HL-60 (cell line): ENCODE measurements around the gene WT1.
A peak's percentile ranks its signal among the peaks of the same experiment; 100 is the strongest.
"Not testable (repeated sequence)": the region's sequence is repeated elsewhere in the genome, so short reads cannot be mapped to it uniquely, and the experiment has no call there.

Experiments
- DNase-seq, 2 experiments: peaks; one replicate each; pipeline ENCODE4 v3.0.0-alpha.2; 2010 to 2020; ENCODE audit warnings: low read depth in 1 of 2, low spot score in 1 of 2
- H3K27ac ChIP-seq: fragments of 250-450 bp; sonication (Bioruptor Pico); replicated peaks from 2 replicates; pipeline ENCODE4 v1.5.1; 2020; ENCODE audit warnings: mild to moderate bottlenecking, moderate library complexity
- H3K27me3 ChIP-seq: fragments of 250-450 bp; sonication (Bioruptor Pico); 2 replicates; pipeline ENCODE4 v1.5.1; 2021; ENCODE audit warnings: mild to moderate bottlenecking, moderate library complexity; ENCODE audit not compliant: insufficient read depth, poor library complexity, severe bottlenecking
- H3K4me3 ChIP-seq: replicated peaks from 2 replicates; pipeline ENCODE4 v1.5.1; 2011; ENCODE audit warnings: mild to moderate bottlenecking, control low read depth, low read length; ENCODE audit not compliant: insufficient read depth
- CTCF ChIP-seq: IDR thresholded peaks from one replicate; pipeline ENCODE4 v1.5.1; 2011; ENCODE audit warnings: low read length, control low read depth, inconsistent platforms; ENCODE audit not compliant: insufficient read depth
- GABPA ChIP-seq: IDR thresholded peaks from 2 replicates; pipeline ENCODE4 v1.6.1; 2012; ENCODE audit warnings: low read depth
- POLR2AphosphoS5 ChIP-seq: IDR thresholded peaks from 2 replicates; pipeline ENCODE4 v1.6.1; 2012; ENCODE audit warnings: low read depth
- REST ChIP-seq: IDR thresholded peaks from 2 replicates; pipeline ENCODE4 v1.6.1; 2012; ENCODE audit warnings: low read depth; ENCODE audit not compliant: insufficient replicate concordance
- SPI1 ChIP-seq: IDR thresholded peaks from 2 replicates; pipeline ENCODE4 v1.6.1; 2012; ENCODE audit warnings: low read depth, mild to moderate bottlenecking, borderline replicate concordance

WT1 gene

GRCh38 chr11:32374261-32374711 is 61.1 kb downstream of the WT1 start:
- no peak overlapping the region for H3K4me3 ChIP-seq
- no peak overlapping the region for H3K27ac ChIP-seq
- H3K27me3 ChIP-seq: no peaks in the 10 kb centered on the region
- TF ChIP-seq POLR2AphosphoS5 (no peak), SPI1 (no peak), CTCF (peak; percentile 90), GABPA (no peak)
- DNase-seq: peak; percentile 57 to 84

- DNase-seq, H3K4me3 ChIP-seq, H3K27ac ChIP-seq: not testable (repeated sequence)
Observed at GRCh38 chr11:32369987-32370386, 65.4 kb downstream of the WT1 start.

GRCh38 chr11:32366666-32367065 is 68.7 kb downstream of the WT1 start:
- Histone ChIP-seq H3K27ac (no peak overlapping the region), H3K4me3 (no peak overlapping the region), H3K27me3 (no peaks in the 10 kb centered on the region)
- no peak for DNase-seq
- TF ChIP-seq GABPA (no peak), CTCF (no peak), SPI1 (no peak), POLR2AphosphoS5 (no peak), REST (no peak)

More at GRCh38 chr11:32369987-32370386, 65.4 kb downstream of the WT1 start:
- not testable (repeated sequence) for H3K27me3 ChIP-seq

- Histone ChIP-seq H3K27ac (no peak overlapping the region), H3K27me3 (no peaks in the 10 kb centered on the region), H3K4me3 (no peak overlapping the region)
- TF ChIP-seq GABPA (no peak), POLR2AphosphoS5 (no peak)
- no peak for DNase-seq
Observed at GRCh38 chr11:32365192-32365591, 70.1 kb downstream of the WT1 start.

- no peak for DNase-seq
Observed at GRCh38 chr11:32358729-32359128, 76.6 kb downstream of the WT1 start.

More at GRCh38 chr11:32358729-32359128, 76.6 kb downstream of the WT1 start:
- Histone ChIP-seq H3K4me3 (no peak overlapping the region), H3K27ac (no peak overlapping the region), H3K27me3 (no peaks in the 10 kb centered on the region)
- TF ChIP-seq POLR2AphosphoS5 (no peak), REST (no peak), GABPA (no peak), SPI1 (no peak), CTCF (no peak)
